GM18520 (cell line): ENCODE data around the gene FAM193B.

Experiments used
- ATAC-seq: cut with Tn5 transposase; IDR thresholded peaks from one replicate; pipeline ENCODE4 v1.9.1; 2021; ENCODE audit not compliant: unreplicated experiment

Gene FAM193B

GRCh38 chr5:177472460-177473442 is 81.6 kb downstream of the FAM193B start:
- ATAC-seq: no peak

- no peak for ATAC-seq
Measured at GRCh38 chr5:177471610-177472356, 82.6 kb downstream of the FAM193B start.

GRCh38 chr5:177470759-177471536 is 83.4 kb downstream of the FAM193B start:
- ATAC-seq: no peak
